Activated naive CD8-positive, alpha-beta T cell (primary cell): ENCODE results near the gene SLC28A2.

Source experiments
- H3K27ac Mint-ChIP-seq: one replicate; pipeline ENCODE4 v1.8.0; 2021; ENCODE audit warnings: mixed read lengths
- H3K27me3 Mint-ChIP-seq: one replicate; pipeline ENCODE4 v1.8.0; 2021; ENCODE audit warnings: mixed read lengths
- H3K36me3 Mint-ChIP-seq: one replicate; pipeline ENCODE4 v1.8.0; 2021; ENCODE audit warnings: mixed read lengths
- H3K4me1 Mint-ChIP-seq: one replicate; pipeline ENCODE4 v1.8.0; 2021; ENCODE audit warnings: low read depth, mixed read lengths
- H3K4me3 Mint-ChIP-seq: one replicate; pipeline ENCODE4 v1.8.0; 2021; ENCODE audit warnings: mild to moderate bottlenecking, mixed read lengths
- H3K9me3 Mint-ChIP-seq: one replicate; pipeline ENCODE4 v1.8.0; 2021; ENCODE audit warnings: low read depth, mixed read lengths

Gene SLC28A2, protein sequence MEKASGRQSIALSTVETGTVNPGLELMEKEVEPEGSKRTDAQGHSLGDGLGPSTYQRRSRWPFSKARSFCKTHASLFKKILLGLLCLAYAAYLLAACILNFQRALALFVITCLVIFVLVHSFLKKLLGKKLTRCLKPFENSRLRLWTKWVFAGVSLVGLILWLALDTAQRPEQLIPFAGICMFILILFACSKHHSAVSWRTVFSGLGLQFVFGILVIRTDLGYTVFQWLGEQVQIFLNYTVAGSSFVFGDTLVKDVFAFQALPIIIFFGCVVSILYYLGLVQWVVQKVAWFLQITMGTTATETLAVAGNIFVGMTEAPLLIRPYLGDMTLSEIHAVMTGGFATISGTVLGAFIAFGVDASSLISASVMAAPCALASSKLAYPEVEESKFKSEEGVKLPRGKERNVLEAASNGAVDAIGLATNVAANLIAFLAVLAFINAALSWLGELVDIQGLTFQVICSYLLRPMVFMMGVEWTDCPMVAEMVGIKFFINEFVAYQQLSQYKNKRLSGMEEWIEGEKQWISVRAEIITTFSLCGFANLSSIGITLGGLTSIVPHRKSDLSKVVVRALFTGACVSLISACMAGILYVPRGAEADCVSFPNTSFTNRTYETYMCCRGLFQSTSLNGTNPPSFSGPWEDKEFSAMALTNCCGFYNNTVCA

DNA sequence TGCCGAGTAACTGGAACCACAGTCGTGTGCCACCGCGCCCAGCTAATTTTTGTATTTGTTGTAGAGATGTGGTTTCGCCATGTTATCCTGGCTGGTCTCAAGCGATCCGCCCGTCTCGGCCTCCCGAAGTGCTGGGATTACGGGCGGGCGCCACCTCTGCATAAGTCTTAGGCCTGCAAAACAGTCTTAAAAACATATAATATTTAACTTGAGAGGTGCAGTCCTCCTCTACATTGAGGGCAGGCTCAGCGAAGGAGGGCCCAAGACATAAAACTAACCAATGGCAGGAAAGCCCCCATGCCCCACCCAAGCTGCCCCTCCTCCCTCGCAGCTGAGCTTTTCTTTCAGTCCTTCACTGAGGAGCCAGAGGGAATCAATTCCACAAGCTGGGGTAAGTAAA, at the start of gene SLC28A2:
TSS of gene SLC28A2 (plus strand) at position 347 of the 400 bp plus-strand sequence. CDS start 982 bp downstream, outside the sequence.
- Mint-ChIP-seq H3K4me3 (no peak within 1 kb of the TSS), H3K27me3 (no peaks in the 10 kb centered on the region), H3K4me1 (no peaks in the 10 kb centered on the region), H3K36me3 (peaks cover 4% of the 10 kb centered on the region), H3K27ac (no peak within 1 kb of the TSS), H3K9me3 (no peaks in the 10 kb centered on the region)

DNA sequence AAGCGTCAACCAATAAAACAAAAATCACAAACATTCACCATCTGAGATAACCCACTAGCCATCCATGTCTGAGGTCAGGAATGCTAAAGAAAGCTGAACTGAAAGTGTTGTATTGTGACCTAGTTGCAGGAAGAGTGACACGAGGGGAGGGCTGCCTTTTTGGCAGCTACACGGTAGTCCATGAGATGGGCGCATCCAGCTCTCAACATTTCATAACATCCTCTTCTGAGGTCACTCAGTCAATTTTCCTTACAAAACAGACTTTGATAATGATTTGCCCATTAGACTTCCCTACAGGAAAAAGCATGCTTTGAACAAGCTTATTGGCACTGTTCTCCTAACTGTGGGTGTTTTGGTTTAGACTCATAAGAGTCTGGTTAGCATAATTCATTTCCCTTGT, 48.9 kb upstream of the SLC28A2 start:
- H3K27me3 Mint-ChIP-seq: peaks cover 3% of the 10 kb centered on the region
- no peak overlapping the region for H3K4me3 Mint-ChIP-seq
- no peaks in the 10 kb centered on the region for H3K9me3 Mint-ChIP-seq
- H3K36me3 Mint-ChIP-seq: no peaks in the 10 kb centered on the region
- H3K4me1 Mint-ChIP-seq: peaks cover 6% of the 10 kb centered on the region
- no peak overlapping the region for H3K27ac Mint-ChIP-seq

DNA sequence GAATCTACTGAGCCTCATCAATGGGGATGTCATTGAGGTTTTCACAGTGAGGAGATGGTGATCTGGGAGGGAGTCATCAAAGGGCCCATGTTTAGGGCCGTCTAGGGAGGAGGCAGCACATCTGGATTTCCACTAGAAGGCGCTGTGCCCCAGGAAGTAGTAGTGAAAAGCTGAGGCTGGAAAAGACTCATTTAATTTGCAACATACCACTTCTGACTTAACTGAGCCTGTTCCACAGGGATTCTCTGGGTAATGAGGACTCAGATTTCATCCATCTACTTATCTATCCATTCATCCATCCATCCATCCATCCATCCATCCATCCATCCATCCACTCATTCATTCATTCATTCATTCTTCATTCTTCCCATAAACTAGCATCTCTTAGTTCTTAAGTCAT, 46.8 kb upstream of the SLC28A2 start:
- Mint-ChIP-seq H3K27ac (peak overlapping the region; percentile 38), H3K36me3 (no peaks in the 10 kb centered on the region), H3K4me3 (no peak overlapping the region), H3K4me1 (peaks cover 3% of the 10 kb centered on the region), H3K9me3 (no peaks in the 10 kb centered on the region), H3K27me3 (peaks cover 8% of the 10 kb centered on the region)

DNA sequence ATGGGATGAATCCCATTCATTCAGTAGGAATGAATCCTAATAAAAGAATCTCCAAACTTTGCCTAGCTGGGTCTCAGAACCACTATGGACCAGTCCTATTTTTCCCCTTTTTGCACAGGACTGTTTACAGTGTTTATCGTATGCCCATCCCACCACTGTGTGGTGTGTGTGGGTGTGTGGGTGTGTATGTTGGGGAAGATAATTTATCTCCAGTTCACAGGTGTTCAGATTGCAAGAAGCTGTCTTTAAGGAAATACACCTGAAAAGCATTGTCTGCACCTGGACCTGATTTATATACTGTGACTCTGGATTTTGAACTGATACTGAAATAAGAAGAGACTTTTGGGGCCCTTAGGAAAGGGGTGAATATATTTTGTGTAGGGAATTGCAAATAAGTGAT, 39.5 kb upstream of the SLC28A2 start:
- Mint-ChIP-seq H3K27me3 (peaks cover 7% of the 10 kb centered on the region), H3K9me3 (no peaks in the 10 kb centered on the region), H3K4me1 (no peaks in the 10 kb centered on the region), H3K27ac (no peak overlapping the region), H3K36me3 (no peaks in the 10 kb centered on the region), H3K4me3 (no peak overlapping the region)

DNA sequence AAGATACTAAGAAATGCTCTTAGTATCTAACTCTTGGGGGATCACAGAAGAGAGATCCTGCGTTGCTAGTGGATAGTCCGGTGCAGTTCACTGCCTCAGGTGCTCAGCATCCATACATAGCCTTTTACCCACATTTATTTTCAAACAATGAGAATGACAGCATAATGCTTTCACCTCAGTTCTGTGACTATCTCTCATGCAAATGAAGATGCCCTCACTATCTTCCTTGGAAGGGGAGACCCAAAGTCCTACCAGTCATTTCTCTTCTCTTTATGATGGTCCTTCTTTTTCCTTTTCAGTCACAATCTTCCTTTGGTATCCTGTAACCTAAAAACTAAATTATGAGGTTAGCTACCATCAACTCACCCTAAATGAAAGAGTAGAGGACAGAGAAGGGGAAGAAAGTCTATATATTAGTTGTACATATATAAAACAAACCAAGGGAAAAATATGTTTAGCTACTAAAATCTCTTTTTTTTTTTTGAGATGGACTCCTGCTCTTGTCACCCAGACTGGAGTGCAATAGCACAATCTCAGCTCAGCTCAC, 30.9 kb upstream of the SLC28A2 start:
- no peaks in the 10 kb centered on the region for H3K9me3 Mint-ChIP-seq
- H3K4me3 Mint-ChIP-seq: no peak overlapping the region

DNA sequence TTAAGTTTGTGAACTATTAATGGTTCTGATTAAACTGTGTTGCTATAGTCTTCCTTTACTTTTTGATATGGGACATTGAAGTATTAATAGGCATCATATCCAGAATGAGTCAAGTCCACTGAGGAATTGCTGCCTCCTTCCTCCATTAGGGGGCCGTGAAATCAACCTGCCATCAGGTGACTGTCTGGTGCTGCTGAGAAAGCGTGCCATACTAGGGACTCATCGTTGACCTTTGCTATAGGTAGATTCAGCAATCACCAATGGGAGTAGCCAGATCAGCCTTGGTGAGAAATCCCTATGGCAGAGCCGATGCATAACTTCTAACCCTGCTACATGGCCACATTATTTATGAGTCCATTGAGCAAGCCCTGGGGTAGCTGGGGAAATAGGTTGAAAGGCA, 30.1 kb upstream of the SLC28A2 start:
- peaks cover 29% of the 10 kb centered on the region for H3K27me3 Mint-ChIP-seq
- H3K9me3 Mint-ChIP-seq: no peaks in the 10 kb centered on the region
- no peak overlapping the region for H3K4me3 Mint-ChIP-seq
- H3K27ac Mint-ChIP-seq: no peak overlapping the region
- no peaks in the 10 kb centered on the region for H3K4me1 Mint-ChIP-seq
- no peaks in the 10 kb centered on the region for H3K36me3 Mint-ChIP-seq

More for the DNA sequence above, 30.9 kb upstream of the SLC28A2 start:
- Mint-ChIP-seq H3K36me3 (no peaks in the 10 kb centered on the region), H3K4me1 (no peaks in the 10 kb centered on the region), H3K27ac (no peak overlapping the region), H3K27me3 (peaks cover 29% of the 10 kb centered on the region)

DNA sequence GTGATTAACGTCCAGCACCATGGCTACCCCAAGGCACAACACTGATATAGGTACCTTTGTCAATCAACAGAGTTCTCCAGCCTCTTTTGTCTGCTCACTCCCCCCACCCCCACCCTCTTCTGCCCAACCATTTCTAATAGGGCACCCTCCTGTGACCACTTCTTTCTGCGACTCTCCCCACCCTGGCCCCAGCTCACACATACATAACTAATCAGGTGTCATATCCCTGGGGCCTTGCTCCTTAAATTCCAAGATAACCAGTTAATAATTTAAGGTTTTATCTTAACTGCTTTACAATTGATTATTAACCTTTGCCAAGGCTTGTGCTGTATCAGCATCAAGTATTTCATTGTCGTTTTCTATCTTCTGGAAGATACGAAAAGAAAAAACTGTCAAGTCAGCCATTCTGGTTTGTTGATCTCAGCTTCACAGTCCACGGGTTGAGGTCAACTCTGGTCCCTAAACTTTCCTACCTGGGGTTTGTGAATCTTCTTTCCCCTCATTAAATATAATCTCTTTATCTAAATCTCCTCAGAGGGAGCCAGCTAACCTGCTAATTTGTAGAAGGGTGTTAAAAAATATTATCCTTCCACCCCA, 27.3 kb upstream of the SLC28A2 start:
- no peaks in the 10 kb centered on the region for H3K36me3 Mint-ChIP-seq
- H3K4me3 Mint-ChIP-seq: no peak overlapping the region
- H3K4me1 Mint-ChIP-seq: no peaks in the 10 kb centered on the region
- no peak overlapping the region for H3K27ac Mint-ChIP-seq
- no peaks in the 10 kb centered on the region for H3K9me3 Mint-ChIP-seq
- peaks cover 28% of the 10 kb centered on the region for H3K27me3 Mint-ChIP-seq

DNA sequence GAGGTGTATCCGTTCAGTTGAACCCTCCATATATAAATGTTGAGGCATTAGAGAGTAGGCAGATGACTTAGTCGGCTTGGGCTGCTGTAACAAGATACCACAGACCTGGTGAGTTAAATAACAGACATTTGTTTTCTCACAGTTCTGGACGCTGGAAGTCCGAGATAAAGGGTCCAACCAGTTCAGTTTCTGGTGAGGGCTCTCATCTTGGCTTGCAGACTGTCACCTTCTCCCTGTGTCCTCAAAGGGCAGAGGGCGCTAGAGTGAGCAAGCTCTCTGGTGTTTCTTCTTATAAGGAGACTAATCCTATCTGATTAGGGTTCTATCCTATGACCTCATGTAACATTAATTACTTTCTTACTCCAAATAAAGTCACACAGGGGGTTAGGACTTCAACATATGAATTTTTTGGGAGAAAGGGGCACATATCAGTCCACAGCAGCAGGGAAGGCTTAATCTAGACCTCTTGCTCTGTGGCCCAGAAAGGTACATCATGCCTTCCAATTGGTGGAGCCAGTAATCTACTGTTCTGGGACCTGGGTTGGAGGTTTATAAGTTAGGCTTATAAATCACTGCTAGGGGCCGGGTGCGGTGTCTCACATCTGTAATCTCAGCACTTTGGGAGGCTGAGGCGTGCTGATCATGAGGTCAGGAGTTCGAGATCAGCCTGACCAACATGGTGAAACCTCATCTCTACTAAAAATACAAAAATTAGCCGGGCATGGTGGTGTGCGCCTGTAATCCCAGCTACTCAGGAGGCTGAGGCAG, 26.3 kb upstream of the SLC28A2 start:
- Mint-ChIP-seq H3K9me3 (no peaks in the 10 kb centered on the region), H3K27ac (no peak overlapping the region), H3K36me3 (no peaks in the 10 kb centered on the region), H3K4me1 (no peaks in the 10 kb centered on the region), H3K27me3 (peaks cover 25% of the 10 kb centered on the region), H3K4me3 (no peak overlapping the region)

DNA sequence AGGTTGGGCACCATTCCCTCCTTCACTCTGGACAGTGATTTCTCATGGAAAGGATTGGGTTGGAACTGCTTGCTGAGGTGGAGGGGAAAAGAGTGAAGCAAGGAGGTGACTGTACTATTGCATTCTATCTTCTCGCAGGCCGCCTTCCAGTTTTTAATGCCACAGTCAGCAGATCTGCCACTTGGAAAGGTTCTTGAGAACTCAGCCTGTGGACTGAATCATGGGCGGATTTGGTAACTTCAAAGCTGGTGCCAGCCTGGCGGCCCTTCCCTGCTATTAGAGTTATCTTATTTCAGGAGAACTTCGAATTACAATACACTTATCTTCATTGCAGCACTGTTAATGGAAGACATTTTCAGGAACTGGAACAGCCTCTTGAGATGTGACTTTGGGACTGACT, 23.1 kb upstream of the SLC28A2 start:
- Mint-ChIP-seq H3K27me3 (peaks cover 8% of the 10 kb centered on the region), H3K27ac (no peak overlapping the region), H3K36me3 (peaks cover 2% of the 10 kb centered on the region), H3K9me3 (no peaks in the 10 kb centered on the region), H3K4me1 (no peaks in the 10 kb centered on the region), H3K4me3 (no peak overlapping the region)

DNA sequence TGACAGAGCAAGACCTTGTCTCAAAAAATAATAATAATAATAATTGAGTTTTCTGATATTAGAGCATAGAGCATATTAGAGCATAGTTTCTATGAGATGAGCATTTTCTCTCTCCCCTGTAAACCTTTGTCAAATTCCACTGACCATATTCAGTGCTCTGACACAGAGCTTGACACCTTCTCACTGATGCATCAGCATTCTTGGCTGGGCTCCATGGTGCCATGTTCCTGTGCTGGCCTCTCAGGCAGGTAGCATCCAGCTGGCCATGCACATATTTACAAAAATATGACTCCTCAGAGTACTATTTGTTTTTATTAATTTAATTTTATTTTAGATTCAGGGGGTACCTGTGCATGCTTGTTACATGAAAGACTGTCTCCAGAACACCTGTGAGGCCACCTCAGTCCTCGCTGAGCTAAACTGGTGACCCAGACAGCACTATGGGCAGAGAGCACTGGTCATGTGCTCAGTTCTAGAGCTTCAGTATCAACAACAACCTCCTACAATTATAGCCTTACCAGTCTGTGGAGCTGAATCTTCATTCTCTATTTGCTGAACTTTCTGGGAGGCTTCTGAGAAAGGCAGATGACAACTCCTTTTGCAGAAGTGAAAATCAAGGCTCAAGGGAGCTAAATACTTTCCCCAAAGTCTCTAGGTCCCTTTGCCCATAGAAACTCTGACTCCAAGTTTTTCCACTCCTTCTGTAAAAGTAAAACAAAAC, 21.6 kb upstream of the SLC28A2 start:
- Mint-ChIP-seq H3K27ac (no peak overlapping the region), H3K27me3 (peaks cover 4% of the 10 kb centered on the region), H3K9me3 (peaks cover 8% of the 10 kb centered on the region), H3K4me1 (no peaks in the 10 kb centered on the region), H3K4me3 (no peak overlapping the region), H3K36me3 (peaks cover 2% of the 10 kb centered on the region)

DNA sequence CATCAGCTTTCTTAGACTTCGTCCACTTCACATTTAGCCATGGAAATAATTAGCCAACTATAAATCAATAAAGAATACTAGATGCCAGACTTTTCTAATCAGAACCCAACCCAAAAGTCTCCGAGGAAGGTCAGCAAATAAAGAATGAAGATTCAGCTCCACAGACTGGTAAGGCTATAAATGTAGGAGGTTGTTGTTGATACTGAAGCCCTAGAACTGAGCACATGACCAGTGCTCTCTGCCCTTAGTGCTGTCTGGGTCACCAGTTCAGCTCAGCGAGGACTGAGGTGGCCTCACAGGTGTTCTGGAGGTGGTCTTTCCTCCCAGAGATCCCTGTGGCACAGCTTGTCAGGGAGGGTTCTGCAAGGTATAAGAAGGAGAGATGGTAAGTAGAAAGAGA, 20.9 kb upstream of the SLC28A2 start:
- H3K9me3 Mint-ChIP-seq: peaks cover 11% of the 10 kb centered on the region
- no peak overlapping the region for H3K27ac Mint-ChIP-seq
- no peak overlapping the region for H3K4me3 Mint-ChIP-seq
- peaks cover 4% of the 10 kb centered on the region for H3K27me3 Mint-ChIP-seq
- peaks cover 2% of the 10 kb centered on the region for H3K36me3 Mint-ChIP-seq
- H3K4me1 Mint-ChIP-seq: no peaks in the 10 kb centered on the region

DNA sequence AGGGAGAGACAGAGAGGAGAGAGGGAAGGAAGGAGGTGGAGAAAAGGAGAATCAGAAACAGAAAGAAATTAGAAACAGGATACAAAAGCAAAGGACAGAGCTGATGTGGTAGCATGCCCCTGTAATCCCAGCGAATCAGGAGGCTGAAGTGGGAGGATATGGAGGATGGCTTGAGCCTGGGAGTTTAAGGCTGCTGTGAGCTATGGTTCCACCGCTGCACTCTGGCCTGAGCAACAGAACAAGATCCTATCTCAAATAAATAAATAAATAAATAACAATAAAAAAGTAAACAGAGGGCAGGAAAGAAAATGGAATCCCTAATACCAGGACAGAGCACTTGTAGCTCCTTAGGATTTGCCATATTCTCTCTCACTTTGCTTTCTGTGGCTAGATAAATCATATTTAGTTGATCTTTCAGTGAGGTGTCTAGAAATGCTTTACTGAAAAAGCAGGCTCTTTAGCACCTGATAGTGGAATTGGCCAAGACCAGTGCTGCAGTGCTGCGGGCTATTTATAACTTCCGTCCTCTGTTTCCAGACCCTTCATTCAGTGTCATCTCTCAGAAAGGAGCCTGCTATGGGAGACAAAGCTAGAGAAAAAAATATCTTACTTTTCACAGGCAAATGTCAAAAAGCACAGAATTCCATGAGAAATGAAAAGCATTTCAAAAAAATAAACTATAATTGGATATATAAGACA, 20.0 kb upstream of the SLC28A2 start:
- Mint-ChIP-seq H3K36me3 (peaks cover 5% of the 10 kb centered on the region), H3K4me1 (no peaks in the 10 kb centered on the region), H3K4me3 (no peak overlapping the region), H3K27me3 (peaks cover 4% of the 10 kb centered on the region), H3K27ac (no peak overlapping the region), H3K9me3 (peaks cover 18% of the 10 kb centered on the region)

DNA sequence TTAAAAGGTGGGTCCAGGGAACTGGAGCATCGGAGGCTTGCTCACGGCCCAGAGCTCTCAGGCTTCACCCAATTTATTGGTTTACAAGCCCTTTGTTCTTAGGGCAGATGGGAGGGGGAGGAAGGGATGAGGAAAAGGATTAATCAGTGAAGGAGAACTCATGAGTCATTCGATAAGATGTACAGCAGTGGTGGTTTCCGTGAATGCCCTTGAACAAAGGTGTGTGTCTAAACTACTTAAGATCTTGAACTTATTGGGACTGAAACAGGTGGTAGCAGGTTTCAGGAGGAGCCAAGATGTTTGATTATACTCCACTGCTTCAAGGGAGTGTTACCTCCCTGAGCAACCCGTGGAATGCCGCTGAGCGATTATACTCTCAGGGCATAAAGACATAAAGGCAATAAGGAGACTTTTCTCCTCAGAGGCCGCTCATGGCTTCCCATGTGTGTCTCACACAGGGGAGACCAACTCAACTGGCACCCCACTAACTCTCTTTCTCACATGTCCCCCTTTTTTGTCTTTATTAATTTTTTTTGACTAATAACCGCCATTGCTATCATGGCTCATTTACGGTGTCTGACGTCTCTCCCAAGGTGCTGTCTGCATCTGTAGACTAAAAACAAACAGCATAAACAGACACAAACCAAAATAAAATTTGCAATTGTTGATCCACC, 17.3 kb upstream of the SLC28A2 start:
- no peak overlapping the region for H3K27ac Mint-ChIP-seq
- H3K4me3 Mint-ChIP-seq: no peak overlapping the region
- no peaks in the 10 kb centered on the region for H3K4me1 Mint-ChIP-seq
- H3K27me3 Mint-ChIP-seq: peaks cover 3% of the 10 kb centered on the region
- peaks cover 16% of the 10 kb centered on the region for H3K36me3 Mint-ChIP-seq
- H3K9me3 Mint-ChIP-seq: peaks cover 33% of the 10 kb centered on the region
